Measurements from ENCODE around the gene MTMR3.

The MTMR3 gene

GRCh38 chr22:29994027-29994715 is 111.2 kb downstream of the MTMR3 start:
- no peak overlapping the region for H3K4me3 ChIP-seq (replicated peaks; ENCODE audit: low read depth, low read length)
- TF ChIP-seq, protein P1, sequence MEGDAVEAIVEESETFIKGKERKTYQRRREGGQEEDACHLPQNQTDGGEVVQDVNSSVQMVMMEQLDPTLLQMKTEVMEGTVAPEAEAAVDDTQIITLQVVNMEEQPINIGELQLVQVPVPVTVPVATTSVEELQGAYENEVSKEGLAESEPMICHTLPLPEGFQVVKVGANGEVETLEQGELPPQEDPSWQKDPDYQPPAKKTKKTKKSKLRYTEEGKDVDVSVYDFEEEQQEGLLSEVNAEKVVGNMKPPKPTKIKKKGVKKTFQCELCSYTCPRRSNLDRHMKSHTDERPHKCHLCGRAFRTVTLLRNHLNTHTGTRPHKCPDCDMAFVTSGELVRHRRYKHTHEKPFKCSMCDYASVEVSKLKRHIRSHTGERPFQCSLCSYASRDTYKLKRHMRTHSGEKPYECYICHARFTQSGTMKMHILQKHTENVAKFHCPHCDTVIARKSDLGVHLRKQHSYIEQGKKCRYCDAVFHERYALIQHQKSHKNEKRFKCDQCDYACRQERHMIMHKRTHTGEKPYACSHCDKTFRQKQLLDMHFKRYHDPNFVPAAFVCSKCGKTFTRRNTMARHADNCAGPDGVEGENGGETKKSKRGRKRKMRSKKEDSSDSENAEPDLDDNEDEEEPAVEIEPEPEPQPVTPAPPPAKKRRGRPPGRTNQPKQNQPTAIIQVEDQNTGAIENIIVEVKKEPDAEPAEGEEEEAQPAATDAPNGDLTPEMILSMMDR (IDR thresholded peaks at IDR 0.05; ENCODE audit: low read depth, low read length, missing control alignments), result no peak
- DNase-seq (ENCODE audit: extremely low read depth, low read depth), result peak; percentile 33

GRCh38 chr22:29994943-29995342 is 112.0 kb downstream of the MTMR3 start:
- no peak overlapping the region for H3K4me3 ChIP-seq (replicated peaks; ENCODE audit: low read depth, low read length)
- TF ChIP-seq, protein P1 (IDR thresholded peaks at IDR 0.05; ENCODE audit: low read depth, low read length, missing control alignments), result no peak
- DNase-seq (ENCODE audit: extremely low read depth, low read depth), result no peak

DNA sequence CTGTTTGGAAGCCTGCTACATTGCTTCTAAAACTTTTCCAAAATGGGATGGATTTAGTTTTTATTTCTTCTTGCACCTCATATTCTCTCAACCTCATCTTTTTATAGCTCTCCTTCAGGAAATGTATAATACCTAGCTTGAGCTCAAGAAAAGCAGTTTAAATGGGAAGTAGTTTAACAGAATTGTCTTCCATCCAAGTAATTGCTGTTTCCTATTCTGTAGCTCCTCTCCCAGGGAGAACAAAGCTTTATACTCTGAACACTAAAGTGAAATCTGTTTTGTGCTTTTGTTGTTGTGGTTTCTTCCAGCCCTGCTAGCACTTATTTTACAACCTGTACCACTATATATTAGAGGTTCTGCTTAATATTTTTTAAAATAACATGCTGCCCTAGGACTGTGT is 114.1 kb downstream of the MTMR3 start:
- TF ChIP-seq, protein P1 (IDR thresholded peaks at IDR 0.05; ENCODE audit: low read depth, low read length, missing control alignments), result no peak
- no peak for DNase-seq (ENCODE audit: extremely low read depth, low read depth)
- H3K4me3 ChIP-seq (replicated peaks; ENCODE audit: low read depth, low read length), result no peak overlapping the region

- DNase-seq (ENCODE audit: extremely low read depth, low read depth), result no peak
- no peak overlapping the region for H3K4me3 ChIP-seq (replicated peaks; ENCODE audit: low read depth, low read length)
- TF ChIP-seq, protein P1 (IDR thresholded peaks at IDR 0.05; ENCODE audit: low read depth, low read length, missing control alignments), result no peak
Observed at GRCh38 chr22:29997516-29997915, 114.5 kb downstream of the MTMR3 start.

DNA sequence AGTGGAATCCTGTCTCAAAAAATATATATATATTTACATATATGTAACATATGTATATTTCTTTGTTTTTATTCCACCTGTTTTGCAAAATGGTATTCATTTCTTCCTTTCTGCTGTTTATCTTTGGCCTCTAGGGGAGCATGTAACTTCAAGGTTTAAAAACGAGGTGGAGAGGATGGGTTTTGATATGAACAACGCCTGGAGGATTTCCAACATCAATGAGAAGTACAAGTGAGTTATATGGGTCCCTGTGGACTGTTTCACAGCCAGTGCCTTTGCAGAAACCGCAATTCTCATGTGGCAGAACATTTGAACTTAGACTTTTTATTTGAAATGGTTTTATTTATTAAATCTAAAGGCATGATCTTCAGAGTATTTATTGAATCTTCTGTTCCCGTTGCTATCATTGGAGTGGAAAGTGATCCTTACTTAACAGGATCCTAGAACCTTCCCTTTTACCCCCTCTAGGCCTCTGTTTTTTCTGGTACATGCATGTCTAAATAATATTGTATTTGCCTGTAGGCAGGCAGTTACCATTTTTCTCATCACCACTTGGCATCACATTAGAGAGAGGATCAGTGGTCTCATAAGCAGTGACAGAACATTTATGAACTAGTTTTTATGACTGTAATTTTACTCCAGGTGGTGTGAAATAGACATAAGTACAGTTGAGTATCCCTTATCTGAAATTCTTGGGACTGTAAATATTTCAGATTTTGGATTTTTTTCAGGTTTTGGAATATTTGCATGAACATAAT is 115.8 kb downstream of the MTMR3 start:
- TF ChIP-seq, protein P1 (IDR thresholded peaks at IDR 0.05; ENCODE audit: low read depth, low read length, missing control alignments), result no peak

DNA sequence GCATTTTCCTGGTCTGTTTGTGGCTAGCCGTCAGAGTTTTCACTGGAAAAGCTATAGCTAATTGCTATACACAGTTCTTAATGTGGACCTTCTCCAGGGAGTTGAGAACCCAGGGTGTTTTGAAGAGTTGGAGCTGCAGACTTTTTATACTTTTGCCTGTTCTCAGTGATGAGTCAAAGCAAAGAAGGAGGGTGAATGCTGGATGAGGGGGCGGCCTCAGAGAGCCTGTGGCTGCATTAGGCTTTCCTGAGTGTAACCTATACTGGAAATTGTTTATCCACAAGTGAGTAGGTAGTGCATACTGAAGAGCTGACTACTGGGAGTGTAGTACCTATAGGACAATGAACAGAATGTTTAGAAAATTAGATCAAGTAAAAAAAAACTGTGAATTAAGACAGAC is 117.6 kb downstream of the MTMR3 start:
- H3K4me3 ChIP-seq (replicated peaks; ENCODE audit: low read depth, low read length), result no peak overlapping the region
- TF ChIP-seq, protein P1 (IDR thresholded peaks at IDR 0.05; ENCODE audit: low read depth, low read length, missing control alignments), result no peak
- DNase-seq (ENCODE audit: extremely low read depth, low read depth), result no peak

More for the DNA sequence above, 115.8 kb downstream of the MTMR3 start:
- no peak overlapping the region for H3K4me3 ChIP-seq (replicated peaks; ENCODE audit: low read depth, low read length)
- no peak for DNase-seq (ENCODE audit: extremely low read depth, low read depth)
